Measurements from ENCODE around the gene VPS4B.

- TF ChIP-seq CTCF (IDR thresholded peaks at IDR 0.05) (no peak), POLR2AphosphoS5 (IDR thresholded peaks at IDR 0.05) (no peak)
Measured at GRCh38 chr18:63382843-63383242, 39.4 kb downstream of the VPS4B start.

All from suprapubic skin (tissue), 3 donors.